Fibroblast of pulmonary artery (primary cell): ENCODE data around the gene SAMM50.
A peak's percentile ranks its signal among the peaks of the same experiment; 100 is the strongest.

ENCODE experiments used
- DNase-seq: peaks from one replicate; pipeline ENCODE4 v3.0.0-alpha.2; 2010; ENCODE audit warnings: low read depth
- H3K4me3 ChIP-seq: replicated peaks from 2 replicates; pipeline ENCODE4 v1.5.1; 2011; ENCODE audit warnings: low read depth, mild to moderate bottlenecking, control low read depth, low read length, moderate library complexity
- TF ChIP-seq, protein P1 (sequence below): IDR thresholded peaks from 2 replicates; pipeline ENCODE4 v1.5.1; 2011; ENCODE audit warnings: mild to moderate bottlenecking, control low read depth, low read length, inconsistent platforms; ENCODE audit errors: missing control alignments

SAMM50 gene

DNA sequence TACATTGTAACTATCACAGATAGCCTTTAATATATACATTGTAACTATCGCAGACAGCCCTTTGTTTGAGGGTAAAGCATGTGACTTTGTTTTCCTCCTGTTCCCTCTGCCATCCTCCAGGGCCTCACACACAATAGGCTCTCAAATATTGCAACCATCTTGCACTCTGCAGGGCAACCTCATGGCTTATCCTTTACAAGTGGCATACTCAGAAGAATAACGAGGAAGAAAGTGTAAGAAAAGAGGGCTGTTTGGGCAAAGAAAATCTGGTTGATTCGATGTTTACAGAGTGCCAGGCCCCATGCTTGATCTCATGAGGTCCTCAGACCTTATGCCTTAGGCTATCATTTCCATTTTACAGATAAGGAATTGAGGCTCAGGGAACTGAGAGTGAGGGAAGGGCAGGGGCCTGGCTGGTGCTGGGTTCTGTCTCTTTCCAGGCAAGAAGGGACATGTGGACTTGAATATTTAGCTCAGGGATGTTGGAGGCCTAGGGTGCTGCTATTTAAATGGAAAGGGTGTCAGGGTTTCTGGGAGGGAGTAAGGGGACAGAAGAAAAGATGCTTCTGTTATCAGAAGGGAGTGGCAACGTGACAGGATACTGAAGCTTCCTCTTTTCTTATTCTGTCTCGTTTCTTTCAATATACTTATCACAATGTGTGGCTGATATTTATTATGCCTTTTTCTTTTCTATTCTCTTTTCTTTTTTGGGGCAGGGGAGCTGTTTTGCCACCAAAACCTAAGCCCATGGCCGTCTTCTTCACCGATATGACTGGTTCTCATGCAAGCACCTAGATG, 1.1 kb upstream of the SAMM50 start:
- H3K4me3 ChIP-seq, result peak overlapping the region; percentile 93
- TF ChIP-seq, protein P1, sequence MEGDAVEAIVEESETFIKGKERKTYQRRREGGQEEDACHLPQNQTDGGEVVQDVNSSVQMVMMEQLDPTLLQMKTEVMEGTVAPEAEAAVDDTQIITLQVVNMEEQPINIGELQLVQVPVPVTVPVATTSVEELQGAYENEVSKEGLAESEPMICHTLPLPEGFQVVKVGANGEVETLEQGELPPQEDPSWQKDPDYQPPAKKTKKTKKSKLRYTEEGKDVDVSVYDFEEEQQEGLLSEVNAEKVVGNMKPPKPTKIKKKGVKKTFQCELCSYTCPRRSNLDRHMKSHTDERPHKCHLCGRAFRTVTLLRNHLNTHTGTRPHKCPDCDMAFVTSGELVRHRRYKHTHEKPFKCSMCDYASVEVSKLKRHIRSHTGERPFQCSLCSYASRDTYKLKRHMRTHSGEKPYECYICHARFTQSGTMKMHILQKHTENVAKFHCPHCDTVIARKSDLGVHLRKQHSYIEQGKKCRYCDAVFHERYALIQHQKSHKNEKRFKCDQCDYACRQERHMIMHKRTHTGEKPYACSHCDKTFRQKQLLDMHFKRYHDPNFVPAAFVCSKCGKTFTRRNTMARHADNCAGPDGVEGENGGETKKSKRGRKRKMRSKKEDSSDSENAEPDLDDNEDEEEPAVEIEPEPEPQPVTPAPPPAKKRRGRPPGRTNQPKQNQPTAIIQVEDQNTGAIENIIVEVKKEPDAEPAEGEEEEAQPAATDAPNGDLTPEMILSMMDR, result no peak
- no peak for DNase-seq

DNA sequence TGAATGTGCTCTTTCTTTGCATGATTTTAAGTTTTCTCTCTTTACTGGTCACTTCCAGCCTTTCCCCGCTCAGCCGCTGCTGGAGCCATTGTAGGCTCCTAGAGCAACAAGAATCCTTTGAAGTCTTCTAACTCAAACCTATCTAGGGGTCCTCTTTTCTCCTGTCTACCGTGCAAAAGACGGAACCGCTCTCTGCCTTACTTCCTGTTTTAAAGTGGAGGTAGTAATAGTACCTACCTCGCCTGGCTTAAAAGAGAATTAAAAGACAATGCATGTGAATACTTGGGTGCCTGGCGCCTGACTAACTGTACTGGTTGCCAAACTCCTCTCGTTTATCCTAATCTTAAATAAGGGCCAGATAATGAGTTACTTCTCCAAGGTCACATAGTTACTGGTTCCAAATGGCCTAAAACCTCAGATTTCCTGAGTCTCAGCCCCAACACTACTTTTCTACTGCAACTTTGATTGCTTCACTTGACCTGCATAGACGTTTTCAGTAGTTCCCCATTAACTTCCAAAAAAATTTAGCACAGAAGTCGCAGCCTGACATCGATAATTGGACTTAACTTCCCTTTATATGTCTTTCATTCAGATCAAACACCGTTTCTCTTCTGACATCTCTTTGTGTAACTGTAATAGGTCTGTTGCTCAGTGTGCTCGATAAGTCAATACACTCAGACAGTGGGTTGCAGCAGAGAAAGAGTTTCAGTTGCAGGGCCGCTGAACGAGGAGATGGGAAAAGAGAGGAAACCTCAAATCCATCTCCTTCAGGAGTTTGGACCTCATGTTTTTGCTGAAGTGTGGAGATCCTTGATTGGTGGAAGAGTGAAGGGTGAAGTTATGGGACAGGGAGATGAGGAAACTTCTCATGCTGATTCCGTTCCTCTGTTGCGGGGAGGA, 891 bp downstream of the SAMM50 start:
- TF ChIP-seq, protein P1, result no peak
- H3K4me3 ChIP-seq, result peak overlapping the region; percentile 93
- peak; percentile 18 for DNase-seq

DNA sequence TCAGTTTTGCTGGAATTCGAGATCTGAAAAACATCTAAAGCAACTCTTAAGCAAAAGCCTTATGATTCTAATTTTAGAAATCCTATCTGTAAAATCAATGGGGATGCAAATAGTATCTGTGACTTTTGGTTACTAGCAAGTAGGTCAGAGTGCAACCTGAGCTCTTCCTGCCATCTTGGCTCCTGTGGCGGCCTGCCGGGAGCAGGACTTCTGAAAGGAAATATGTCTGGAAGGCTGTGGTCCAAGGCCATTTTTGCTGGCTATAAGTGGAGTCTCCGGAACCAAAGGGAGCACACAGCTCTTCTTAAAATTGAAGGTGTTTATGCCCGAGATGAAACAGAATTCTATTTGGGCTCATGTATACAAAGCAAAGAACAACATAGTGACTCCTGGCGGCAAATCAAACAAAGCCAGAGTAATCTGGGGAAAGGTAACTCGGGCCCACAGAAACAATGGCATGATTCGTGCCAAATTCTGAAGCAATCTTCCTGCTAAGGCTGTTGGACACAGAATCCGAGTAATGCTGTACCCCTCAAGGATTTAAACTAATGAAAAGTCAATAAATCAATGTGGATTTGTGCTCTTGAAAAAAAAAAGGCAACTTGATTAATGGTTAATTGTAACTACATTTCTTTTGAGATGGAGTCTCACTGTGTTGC, 1.7 kb downstream of the SAMM50 start:
- peak overlapping the region; percentile 93 for H3K4me3 ChIP-seq
- TF ChIP-seq, protein P1, result no peak
- peak; percentile 65 for DNase-seq

DNA sequence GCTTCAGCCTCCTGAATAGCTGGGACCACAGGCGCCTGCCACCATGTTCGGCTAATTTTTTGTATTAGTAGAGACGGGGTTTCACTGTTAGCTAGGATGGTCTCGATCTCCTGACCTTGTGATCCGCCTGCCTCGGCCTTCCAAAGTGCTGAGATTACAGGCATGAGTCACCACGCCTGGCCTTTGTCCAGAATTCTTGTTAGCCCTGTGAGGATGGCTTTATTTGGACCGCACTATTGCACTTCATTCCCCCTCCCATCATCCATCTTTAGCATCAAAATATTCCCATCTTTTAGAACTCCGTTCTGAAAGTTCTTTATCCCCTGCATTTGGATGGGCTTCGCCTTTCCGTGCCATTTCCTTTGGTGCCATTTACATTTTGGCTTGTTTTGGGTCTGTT, 2.6 kb downstream of the SAMM50 start:
- TF ChIP-seq, protein P1, result no peak
- peak; percentile 40 for DNase-seq

DNA sequence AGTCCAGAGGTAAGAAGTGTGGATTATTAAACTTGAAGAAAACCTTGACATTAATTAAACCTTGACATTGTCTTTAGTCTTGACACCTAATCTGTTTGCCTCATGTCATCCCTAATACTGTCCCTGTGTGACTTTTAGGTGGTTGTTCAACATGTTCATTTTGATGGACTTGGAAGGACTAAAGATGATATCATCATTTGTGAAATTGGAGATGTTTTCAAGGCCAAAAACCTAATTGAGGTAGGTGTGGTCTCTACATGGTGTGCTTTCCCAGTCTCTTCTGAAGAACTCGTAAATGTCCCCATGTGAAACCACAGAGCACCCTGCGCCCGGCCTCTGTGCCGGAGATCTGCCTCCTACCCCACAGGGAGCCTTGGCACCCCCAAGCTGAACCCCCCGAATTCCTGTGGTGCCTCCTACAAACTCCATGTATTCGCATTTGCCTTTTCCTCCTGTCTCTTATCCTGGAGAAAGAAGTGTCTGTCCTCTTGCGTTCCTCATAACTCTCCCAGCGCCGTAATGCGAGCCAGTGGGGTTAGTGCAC, 9.1 kb downstream of the SAMM50 start:
- no peak overlapping the region for H3K4me3 ChIP-seq
- DNase-seq, result no peak
- TF ChIP-seq, protein P1, result no peak

More for the DNA sequence above, 2.6 kb downstream of the SAMM50 start:
- no peak overlapping the region for H3K4me3 ChIP-seq

DNA sequence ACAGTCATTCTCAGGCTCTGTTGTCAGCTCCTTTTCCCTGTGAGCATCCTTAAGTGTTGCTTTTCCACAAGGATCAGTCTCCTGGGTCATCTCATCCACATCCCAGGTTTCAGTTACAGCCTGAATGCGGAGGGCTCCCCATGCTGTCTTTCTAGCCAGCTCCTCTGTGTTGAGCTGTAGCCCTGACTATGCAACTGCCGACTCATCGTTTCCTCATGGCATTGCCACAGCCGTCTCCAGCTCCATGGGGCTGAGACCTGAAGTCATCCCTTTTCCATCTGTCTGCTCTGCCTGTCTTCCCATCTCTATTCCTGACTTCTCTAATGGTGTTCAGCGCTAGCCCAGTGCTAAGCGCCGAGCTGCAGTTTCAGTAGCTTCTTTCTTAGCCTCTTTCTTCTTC, 11.8 kb downstream of the SAMM50 start:
- TF ChIP-seq, protein P1, result no peak
- H3K4me3 ChIP-seq, result no peak overlapping the region
- peak; percentile 4 for DNase-seq
